Hypothalamus (tissue), 51 donors: ENCODE measurements around the gene TTC24.
A peak's percentile ranks its signal among the peaks of the same experiment; 100 is the strongest.
"Not testable (repeated sequence)": the region's sequence is repeated elsewhere in the genome, so short reads cannot be mapped to it uniquely, and the experiment has no call there.

ENCODE experiments used
- DNase-seq, 51 donors: peaks; one replicate each; lab custom pipeline; 2025; lab: John Stamatoyannopoulos, UW

TTC24 gene

GRCh38 chr1:156584813-156585212 lies 5.3 kb downstream of the TTC24 start:
- no peak for DNase-seq

- DNase-seq: no peak
These were observed 6.8 kb downstream of the TTC24 start for GRCh38 chr1:156586323-156586722.

- DNase-seq: no peak
These were observed 7.5 kb downstream of the TTC24 start for GRCh38 chr1:156586892-156587477.

GRCh38 chr1:156587927-156588326 lies 8.4 kb downstream of the TTC24 start:
- not testable (repeated sequence) for DNase-seq

DNA sequence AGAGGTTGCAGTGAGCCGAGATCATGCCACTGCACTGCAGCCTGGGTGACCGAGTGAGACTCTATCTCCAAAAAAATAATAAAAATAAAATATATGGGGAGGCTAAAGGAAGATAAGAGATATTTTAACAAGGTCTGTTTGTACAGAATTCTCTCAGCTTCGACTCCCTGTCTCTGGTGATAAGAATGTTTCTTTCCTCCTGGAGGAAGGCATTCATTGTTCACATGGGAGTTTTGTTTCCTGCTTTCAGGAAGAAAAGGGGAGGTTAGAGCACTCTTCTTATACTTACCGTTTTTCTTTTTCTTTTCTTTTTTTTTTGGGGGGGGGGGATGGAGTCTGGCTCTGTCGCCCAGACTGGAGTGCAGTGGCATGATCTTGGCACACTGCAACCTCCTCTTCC lies 10.0 kb downstream of the TTC24 start:
- DNase-seq: no peak

GRCh38 chr1:156590326-156591180 lies 11.0 kb downstream of the TTC24 start:
- no peak for DNase-seq

- no peak for DNase-seq
These were observed 11.6 kb downstream of the TTC24 start for GRCh38 chr1:156591181-156591431.

DNA sequence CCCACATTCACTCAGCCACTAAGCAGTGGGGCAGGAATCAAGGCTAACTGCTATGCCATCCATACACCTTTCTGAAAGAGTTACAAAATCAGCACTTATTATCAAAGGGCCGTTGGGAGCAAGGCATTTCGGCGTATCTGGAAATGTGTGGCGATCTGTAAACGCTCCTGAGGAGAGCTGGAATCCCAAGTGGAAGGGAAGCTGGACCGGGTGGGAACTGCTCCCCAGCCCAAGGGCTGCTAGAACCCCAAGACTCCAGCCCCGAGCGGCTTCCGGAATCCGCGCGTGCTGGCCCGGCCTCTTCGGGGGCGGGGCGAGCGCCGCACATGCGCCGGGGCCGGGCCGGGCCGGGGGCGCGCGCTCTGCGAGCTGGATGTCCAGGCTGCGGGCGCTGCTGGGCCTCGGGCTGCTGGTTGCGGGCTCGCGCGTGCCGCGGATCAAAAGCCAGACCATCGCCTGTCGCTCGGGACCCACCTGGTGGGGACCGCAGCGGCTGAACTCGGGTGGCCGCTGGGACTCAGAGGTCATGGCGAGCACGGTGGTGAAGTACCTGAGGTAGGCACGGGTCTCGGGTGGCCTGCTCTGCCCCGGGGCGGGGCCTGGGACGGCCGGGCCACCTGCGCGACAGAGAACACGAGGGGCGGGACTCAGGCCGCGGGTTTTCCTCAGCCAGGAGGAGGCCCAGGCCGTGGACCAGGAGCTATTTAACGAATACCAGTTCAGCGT lies 12.1 kb downstream of the TTC24 start, which contains the start of gene NAXE:
TSS of gene NAXE (plus strand) at position 345 of the 726 bp plus-strand sequence. CDS start at position 374, 29 bp downstream.
- peak in 50 of 51 donors; percentile 21 to 85 (median 67) for DNase-seq

GRCh38 chr1:156592158-156592909 lies 12.8 kb downstream of the TTC24 start:
- DNase-seq: no peak

DNA sequence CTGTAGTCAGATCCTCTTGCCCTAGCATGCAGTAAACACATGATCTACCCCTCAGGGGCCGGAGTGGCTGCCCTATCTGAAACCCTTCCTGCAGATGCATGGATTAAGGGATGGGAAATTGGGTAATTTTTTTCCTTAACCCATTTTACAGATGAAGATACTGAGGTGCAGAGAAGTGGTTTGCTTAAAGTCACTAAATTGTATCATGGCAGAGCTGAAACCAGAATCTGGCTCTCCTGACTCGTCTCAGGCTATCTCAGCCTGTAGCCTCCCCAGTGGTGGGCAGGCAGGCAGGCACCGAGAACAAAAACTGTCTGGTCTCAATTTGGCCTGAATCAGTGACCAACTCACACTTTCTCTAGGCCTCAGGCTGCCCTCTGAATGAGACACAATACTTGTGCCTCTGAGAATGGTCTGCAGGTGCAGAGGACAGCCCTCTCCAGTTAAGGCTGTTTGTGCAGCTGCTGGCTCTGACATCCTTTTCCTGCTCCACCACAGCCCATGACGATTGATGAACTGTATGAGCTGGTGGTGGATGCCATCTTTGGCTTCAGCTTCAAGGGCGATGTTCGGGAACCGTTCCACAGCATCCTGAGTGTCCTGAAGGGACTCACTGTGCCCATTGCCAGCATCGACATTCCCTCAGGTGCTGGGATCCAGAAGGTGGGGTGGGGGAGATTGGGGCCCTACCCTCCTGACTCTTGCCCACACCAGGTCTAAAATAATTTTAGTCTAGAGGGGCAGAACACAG lies 13.6 kb downstream of the TTC24 start:
- no peak for DNase-seq

DNA sequence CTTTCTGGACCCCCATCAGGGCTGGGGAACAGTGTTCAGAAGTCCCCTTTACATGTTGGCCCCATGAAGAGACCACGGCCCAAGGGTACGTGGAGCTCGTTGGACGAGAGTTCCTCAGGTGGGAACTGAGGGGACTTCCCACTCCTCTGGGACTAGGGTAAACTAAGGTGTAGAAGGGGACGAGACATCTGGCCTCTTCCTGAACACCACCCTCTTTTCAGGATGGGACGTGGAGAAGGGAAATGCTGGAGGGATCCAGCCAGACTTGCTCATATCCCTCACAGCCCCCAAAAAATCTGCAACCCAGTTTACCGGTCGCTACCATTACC lies 14.1 kb downstream of the TTC24 start:
- DNase-seq: no peak

DNA sequence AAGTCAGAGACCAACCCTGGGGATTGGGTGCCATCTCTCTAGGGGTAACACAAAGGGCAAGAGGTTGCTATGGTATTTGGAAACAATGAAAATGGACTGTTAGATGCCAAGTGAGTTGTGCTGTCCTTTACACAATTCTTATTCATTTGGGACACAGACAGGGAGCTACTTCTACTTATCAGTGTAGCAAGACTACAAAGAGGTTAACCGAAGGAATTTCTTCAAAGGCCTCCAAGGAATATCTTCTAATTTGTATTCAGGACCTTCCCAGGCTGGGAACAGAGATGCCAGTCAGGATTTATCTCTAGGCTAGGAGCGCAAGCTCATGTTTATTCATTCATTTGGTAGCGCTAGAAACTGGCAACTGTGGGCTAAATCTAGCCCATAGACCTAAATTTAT lies 14.7 kb downstream of the TTC24 start:
- peak in 1 of 51 donors; percentile 22 for DNase-seq

DNA sequence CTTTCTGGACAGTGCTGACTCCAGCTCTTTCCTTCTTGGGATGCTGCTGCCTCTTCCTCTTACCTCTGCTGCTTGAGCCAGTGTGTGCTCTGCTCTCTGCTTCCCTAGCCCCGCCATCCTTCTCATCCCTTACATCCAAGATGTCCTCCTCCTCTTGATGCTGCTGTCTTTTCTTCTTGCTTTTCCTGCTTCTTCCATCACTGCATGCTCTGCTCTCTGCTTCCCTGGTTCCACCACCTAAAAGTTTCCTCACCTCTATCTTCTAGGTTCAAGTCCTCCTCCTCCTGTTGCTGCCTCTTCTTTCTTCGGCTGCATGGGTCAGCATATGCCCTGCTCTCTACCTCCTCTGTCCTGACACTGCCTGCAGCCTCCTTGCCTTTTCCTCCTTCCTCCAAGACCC lies 15.5 kb downstream of the TTC24 start:
- DNase-seq: no peak

GRCh38 chr1:156596426-156596825 lies 16.9 kb downstream of the TTC24 start:
- no peak for DNase-seq

DNA sequence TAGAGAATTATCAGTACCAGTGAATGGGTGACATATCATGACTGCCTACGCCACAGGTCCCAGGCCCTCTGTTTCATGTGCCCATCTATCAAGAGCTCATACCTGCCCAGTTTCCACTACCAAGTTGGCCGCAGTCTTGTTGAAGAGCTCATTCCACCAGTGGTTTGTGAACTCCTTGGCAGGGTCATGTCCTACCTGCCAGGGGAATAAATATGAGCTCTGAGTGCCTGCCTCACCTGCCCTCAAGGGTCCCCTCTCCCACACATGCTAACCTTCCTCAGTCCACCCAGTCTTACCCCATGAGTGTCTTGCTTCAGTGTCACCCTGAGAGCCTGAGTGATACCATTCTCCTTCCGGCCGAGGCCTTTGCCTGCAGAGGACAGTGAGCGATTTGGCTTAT lies 18.6 kb downstream of the TTC24 start:
- no peak for DNase-seq

- DNase-seq: no peak
These were observed 19.4 kb downstream of the TTC24 start for GRCh38 chr1:156598731-156599432.

DNA sequence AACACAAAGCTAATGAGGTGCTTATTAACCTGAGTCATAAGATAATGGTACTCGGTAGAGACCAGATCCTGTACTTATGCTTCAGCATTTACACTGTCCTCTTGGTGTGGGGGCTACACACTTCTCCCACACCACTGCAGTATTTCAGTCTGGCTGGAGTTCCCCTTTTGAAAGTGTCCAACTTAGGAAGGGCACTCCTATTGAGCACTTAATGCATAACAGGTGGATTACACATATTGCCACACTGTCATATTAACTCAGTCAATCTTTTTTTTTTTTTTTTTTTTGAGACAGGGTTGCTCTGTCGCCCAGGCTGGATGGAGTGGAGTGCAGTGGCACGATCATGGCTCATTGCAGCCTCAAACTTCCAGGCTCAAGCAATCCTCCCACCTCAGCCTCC lies 20.3 kb downstream of the TTC24 start:
- DNase-seq: no peak

DNA sequence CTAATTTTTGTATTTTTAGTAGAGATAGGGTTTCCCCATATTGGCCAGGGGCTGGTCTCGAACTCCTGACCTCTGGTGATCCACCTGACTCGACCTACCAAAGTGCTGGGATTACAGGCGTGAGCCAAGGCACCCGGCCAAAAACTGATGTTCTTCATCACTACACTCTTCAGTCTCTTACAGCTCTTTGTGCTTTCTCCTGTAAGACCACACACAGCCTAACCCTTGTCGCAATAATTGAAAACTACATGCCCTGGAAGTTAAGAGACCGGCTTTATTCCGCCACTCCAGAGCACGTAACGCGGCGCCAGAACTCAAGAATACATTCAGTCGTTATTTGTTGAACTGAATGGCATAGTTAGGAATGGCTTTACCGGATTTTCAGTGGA lies 21.2 kb downstream of the TTC24 start:
- DNase-seq: no peak

GRCh38 chr1:156601122-156601830 lies 21.8 kb downstream of the TTC24 start, which contains the start of gene GPATCH4:
GPATCH4 (minus strand) TSS chr1:156601479.
- DNase-seq: peak in 49 of 51 donors; percentile 31 to 93 (median 69)
